ENCODE results near the gene PDZD2.

The PDZD2 gene

DNA sequence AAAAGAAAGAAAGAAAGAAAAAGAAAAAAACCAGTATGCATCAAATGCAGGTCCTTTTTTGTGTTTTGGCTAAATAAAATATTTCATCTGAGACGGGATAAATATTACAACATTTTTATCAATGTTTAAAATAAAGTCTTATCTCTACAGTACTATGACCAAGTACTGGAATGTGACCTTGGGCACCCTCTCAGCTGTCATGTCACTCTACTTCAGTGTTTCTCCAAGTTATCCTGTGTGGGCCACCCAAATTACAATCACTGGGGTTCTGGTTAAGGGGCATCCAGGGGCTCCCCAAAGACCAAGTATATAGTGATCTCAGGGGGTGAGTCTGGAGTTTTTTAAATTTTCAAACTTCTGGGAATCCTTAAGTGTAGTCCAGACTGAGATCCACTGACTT lies 3.5 kb upstream of the PDZD2 start:
- H3K4me3 ChIP-seq (ENCODE audit: control insufficient read depth in 1 of 7, extremely low read depth in 1 of 7, insufficient read depth in 4 of 7, low read depth in 2 of 7, low read length in 6 of 7), result no peak overlapping the region
- peaks cover 2 to 33% (median 19%) of the 10 kb centered on the region in 4 experiments for H3K4me1 ChIP-seq (ENCODE audit: control extremely low read depth in 1 of 4, control insufficient read depth in 4 of 4, insufficient read depth in 4 of 4, low read length in 3 of 4)
- no peaks in the 10 kb centered on the region for H3K36me3 ChIP-seq (ENCODE audit: control insufficient read depth in 4 of 4, insufficient read depth in 4 of 4, low read length in 3 of 4)
- ChIA-PET CTCF (interaction anchor here (1.6 to 1.9 kb wide), 3 partner anchors 39 to 174 kb away, joined by 4 to 6 read pairs (median 4); no protein-coding TSS in a partner anchor), POLR2A (no interaction called here)
- H3K9me3 ChIP-seq (ENCODE audit: control extremely low read depth in 1 of 5, control insufficient read depth in 4 of 5, insufficient read depth in 2 of 5, low read depth in 1 of 5, low read length in 4 of 5), result no peaks in the 10 kb centered on the region
- DNase-seq, result no peak
- no CpG with 5 or more reads among the region's 1 CpG for WGBS (ENCODE audit: insufficient coverage)
- peaks cover 0 to 14% (median 0%) of the 10 kb centered on the region in 5 experiments for H3K27me3 ChIP-seq (replicated peaks in 2 of 5; ENCODE audit: control insufficient read depth in 4 of 5, insufficient read depth in 5 of 5, low read length in 4 of 5)
- no peak overlapping the region for H3K27ac ChIP-seq (ENCODE audit: insufficient read depth in 1 of 2, low read depth in 1 of 2, low read length in 2 of 2, poor library complexity in 1 of 2, severe bottlenecking in 2 of 2)

DNA sequence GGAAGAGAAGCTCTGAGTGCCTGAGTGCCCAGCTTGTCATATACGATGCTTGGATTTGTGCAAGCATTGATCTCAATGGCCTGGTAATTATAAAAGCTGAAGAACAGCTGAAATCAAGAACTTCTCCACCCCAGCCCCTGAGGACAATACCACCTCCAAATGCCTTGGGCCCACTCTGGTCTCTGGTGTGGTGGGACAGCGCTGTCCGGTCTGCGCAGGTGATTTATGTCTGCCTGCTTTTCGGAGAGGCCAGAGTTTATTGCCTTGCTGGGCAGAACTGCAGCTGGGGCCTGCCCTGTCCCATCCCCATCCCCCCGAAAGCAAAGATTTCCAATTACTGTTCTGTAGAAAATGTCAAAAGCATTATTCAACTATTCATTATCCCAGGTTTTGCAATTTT lies 1.1 kb upstream of the PDZD2 start:
- Histone ChIP-seq H3K27ac (ENCODE audit: insufficient read depth in 1 of 2, low read depth in 1 of 2, low read length in 2 of 2, poor library complexity in 1 of 2, severe bottlenecking in 2 of 2) (no peak overlapping the region), H3K9me3 (ENCODE audit: control extremely low read depth in 1 of 5, control insufficient read depth in 4 of 5, insufficient read depth in 2 of 5, low read depth in 1 of 5, low read length in 4 of 5) (no peaks in the 10 kb centered on the region), H3K4me3 (ENCODE audit: control insufficient read depth in 1 of 7, extremely low read depth in 1 of 7, insufficient read depth in 4 of 7, low read depth in 2 of 7, low read length in 6 of 7) (peak overlapping the region in 3 of 7 experiments; percentile 74 to 92 (median 88)), H3K4me1 (ENCODE audit: control extremely low read depth in 1 of 4, control insufficient read depth in 4 of 4, insufficient read depth in 4 of 4, low read length in 3 of 4) (peaks cover 2 to 56% (median 29%) of the 10 kb centered on the region in 4 experiments), H3K36me3 (ENCODE audit: control insufficient read depth in 4 of 4, insufficient read depth in 4 of 4, low read length in 3 of 4) (no peaks in the 10 kb centered on the region), H3K27me3 (replicated peaks in 2 of 5; ENCODE audit: control insufficient read depth in 4 of 5, insufficient read depth in 5 of 5, low read length in 4 of 5) (peaks cover 0 to 17% (median 0%) of the 10 kb centered on the region in 5 experiments)
- CTCF ChIA-PET, result interaction anchor here (0.7 to 4.9 kb wide), 17 partner anchors 10 to 455 kb away, joined by 3 to 23 read pairs (median 4); no protein-coding TSS in a partner anchor
- POLR2A ChIA-PET, result no interaction called here
- no peak for DNase-seq
- 61% methylated on average over 5 of the region's 6 CpGs for WGBS (ENCODE audit: insufficient coverage)

DNA sequence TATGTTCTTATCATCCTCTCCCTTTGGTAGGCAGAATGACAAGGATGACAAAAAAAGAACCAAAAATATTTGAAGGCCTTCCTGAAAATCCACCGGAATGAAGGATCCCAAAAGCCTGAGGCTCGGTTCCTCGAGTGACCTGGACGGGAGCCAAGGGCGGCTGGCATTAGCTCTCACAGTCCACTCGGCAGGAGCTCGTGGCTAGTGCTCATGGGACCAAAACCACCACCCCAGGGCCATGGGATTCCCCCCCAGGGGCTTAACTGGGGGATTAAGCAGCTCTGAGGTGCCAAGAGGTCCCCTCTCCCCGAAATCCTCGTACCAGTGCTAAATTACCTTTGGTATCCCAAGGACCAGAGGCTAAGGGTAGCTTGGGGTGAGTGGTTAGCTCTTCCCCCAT lies 586 bp upstream of the PDZD2 start:
- 3% methylated on average over 9 of the region's 9 CpGs for WGBS (ENCODE audit: insufficient coverage)
- peaks cover 2 to 61% (median 31%) of the 10 kb centered on the region in 4 experiments for H3K4me1 ChIP-seq (ENCODE audit: control extremely low read depth in 1 of 4, control insufficient read depth in 4 of 4, insufficient read depth in 4 of 4, low read length in 3 of 4)
- H3K4me3 ChIP-seq (ENCODE audit: control insufficient read depth in 1 of 7, extremely low read depth in 1 of 7, insufficient read depth in 4 of 7, low read depth in 2 of 7, low read length in 6 of 7), result peak overlapping the region in 6 of 7 experiments; percentile 73 to 92 (median 78)
- ChIA-PET CTCF (interaction anchor here (0.7 to 4.9 kb wide), 19 partner anchors 9 to 455 kb away, joined by 3 to 23 read pairs (median 4); no protein-coding TSS in a partner anchor), POLR2A (no interaction called here)
- H3K27ac ChIP-seq (ENCODE audit: insufficient read depth in 1 of 2, low read depth in 1 of 2, low read length in 2 of 2, poor library complexity in 1 of 2, severe bottlenecking in 2 of 2), result peak overlapping the region in 1 of 2 experiments; percentile 75
- no peaks in the 10 kb centered on the region for H3K9me3 ChIP-seq (ENCODE audit: control extremely low read depth in 1 of 5, control insufficient read depth in 4 of 5, insufficient read depth in 2 of 5, low read depth in 1 of 5, low read length in 4 of 5)
- no peak for DNase-seq
- no peaks in the 10 kb centered on the region for H3K36me3 ChIP-seq (ENCODE audit: control insufficient read depth in 4 of 4, insufficient read depth in 4 of 4, low read length in 3 of 4)
- H3K27me3 ChIP-seq (replicated peaks in 2 of 5; ENCODE audit: control insufficient read depth in 4 of 5, insufficient read depth in 5 of 5, low read length in 4 of 5), result peaks cover 0 to 17% (median 0%) of the 10 kb centered on the region in 5 experiments

DNA sequence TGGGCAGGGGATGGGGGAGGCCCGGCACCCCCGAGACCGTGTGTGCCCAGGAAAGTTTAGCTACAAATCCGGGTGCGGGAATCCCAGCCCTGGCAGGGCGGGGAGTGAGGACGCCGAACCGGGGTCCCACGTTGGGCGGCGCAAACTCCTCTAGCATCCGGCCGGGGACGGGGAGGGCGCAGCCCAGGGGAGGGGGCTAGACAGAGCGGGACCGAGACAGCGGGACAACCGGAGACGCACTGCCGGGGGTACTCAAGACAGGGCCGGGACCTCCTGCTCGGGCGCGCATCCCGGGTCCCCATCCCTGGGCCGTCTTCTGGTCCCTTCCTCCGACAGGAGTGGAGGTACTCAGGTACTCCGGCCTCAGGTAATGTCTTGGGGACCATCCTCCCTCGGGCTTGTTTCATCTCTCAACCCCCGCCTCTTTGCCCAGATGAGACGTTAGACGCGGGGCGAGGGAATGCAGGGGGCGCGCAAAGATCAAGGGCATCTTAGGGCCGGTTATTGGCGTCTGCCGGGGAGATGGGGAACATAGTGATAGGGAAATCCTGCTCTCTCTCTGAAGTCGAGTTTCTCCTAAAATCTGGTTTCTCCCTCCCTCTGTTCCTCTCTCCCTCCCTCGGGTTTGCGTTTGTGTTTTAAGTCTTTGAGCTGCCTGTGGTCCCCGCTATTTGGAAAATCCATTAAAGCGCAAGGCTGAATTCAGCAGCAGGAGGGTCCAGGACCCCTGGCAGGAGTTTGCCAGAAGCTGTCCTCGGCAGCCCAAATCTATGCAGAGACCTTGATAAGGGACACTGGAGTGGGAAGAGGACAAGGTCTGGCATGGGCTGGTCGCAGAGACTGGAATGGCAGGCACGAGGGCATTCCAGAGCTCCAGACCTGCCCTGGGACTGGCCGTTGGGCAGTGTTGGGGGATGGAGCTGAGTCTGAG lies 815 bp downstream of the PDZD2 start:
- peak overlapping the region; percentile 2 to 92 (median 74) for H3K4me3 ChIP-seq (ENCODE audit: control insufficient read depth in 1 of 7, extremely low read depth in 1 of 7, insufficient read depth in 4 of 7, low read depth in 2 of 7, low read length in 6 of 7)
- peaks cover 0 to 17% (median 0%) of the 10 kb centered on the region in 5 experiments for H3K27me3 ChIP-seq (replicated peaks in 2 of 5; ENCODE audit: control insufficient read depth in 4 of 5, insufficient read depth in 5 of 5, low read length in 4 of 5)
- CTCF ChIA-PET, result interaction anchor here (0.9 to 4.9 kb wide), 13 partner anchors 8 to 453 kb away, joined by 3 to 23 read pairs (median 4); no protein-coding TSS in a partner anchor
- peak in 2 of 3 donors; percentile 27 to 40 for DNase-seq
- no peaks in the 10 kb centered on the region for H3K9me3 ChIP-seq (ENCODE audit: control extremely low read depth in 1 of 5, control insufficient read depth in 4 of 5, insufficient read depth in 2 of 5, low read depth in 1 of 5, low read length in 4 of 5)
- no peak overlapping the region for H3K27ac ChIP-seq (ENCODE audit: insufficient read depth in 1 of 2, low read depth in 1 of 2, low read length in 2 of 2, poor library complexity in 1 of 2, severe bottlenecking in 2 of 2)
- H3K36me3 ChIP-seq (ENCODE audit: control insufficient read depth in 4 of 4, insufficient read depth in 4 of 4, low read length in 3 of 4), result no peaks in the 10 kb centered on the region
- 12% methylated on average over 42 of the region's 50 CpGs for WGBS (ENCODE audit: insufficient coverage)
- peaks cover 2 to 72% (median 34%) of the 10 kb centered on the region in 4 experiments for H3K4me1 ChIP-seq (ENCODE audit: control extremely low read depth in 1 of 4, control insufficient read depth in 4 of 4, insufficient read depth in 4 of 4, low read length in 3 of 4)
- POLR2A ChIA-PET, result no interaction called here

DNA sequence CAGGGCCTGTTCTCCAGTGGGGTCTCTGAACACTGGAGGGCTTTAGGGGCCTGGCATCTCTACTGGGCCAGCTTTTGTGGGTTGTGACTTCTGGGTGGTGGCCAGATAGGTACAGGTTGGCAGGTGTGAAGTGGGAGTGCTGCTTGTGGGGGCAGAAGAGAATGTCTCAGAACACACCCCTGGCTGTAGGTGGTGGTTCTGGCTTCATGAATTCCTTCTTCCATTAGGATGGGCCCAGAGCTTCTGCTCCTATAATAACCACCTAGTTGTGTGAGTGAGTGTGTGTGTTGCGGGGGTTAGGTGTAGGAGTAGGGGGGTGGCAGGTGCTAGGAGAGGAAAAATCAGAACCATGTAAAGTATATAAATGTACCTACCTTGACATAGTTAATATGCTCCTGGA lies 1.6 kb downstream of the PDZD2 start:
- ChIA-PET POLR2A (no interaction called here), CTCF (interaction anchor here (0.9 to 4.9 kb wide), 5 partner anchors 13 to 436 kb away, joined by 3 to 23 read pairs (median 4); no protein-coding TSS in a partner anchor)
- no CpG with 5 or more reads among the region's 1 CpG for WGBS (ENCODE audit: insufficient coverage)
- Histone ChIP-seq H3K9me3 (ENCODE audit: control extremely low read depth in 1 of 5, control insufficient read depth in 4 of 5, insufficient read depth in 2 of 5, low read depth in 1 of 5, low read length in 4 of 5) (no peaks in the 10 kb centered on the region), H3K27me3 (replicated peaks in 2 of 5; ENCODE audit: control insufficient read depth in 4 of 5, insufficient read depth in 5 of 5, low read length in 4 of 5) (peaks cover 0 to 17% (median 0%) of the 10 kb centered on the region in 5 experiments), H3K36me3 (ENCODE audit: control insufficient read depth in 4 of 4, insufficient read depth in 4 of 4, low read length in 3 of 4) (no peaks in the 10 kb centered on the region), H3K27ac (ENCODE audit: insufficient read depth in 1 of 2, low read depth in 1 of 2, low read length in 2 of 2, poor library complexity in 1 of 2, severe bottlenecking in 2 of 2) (no peak overlapping the region), H3K4me1 (ENCODE audit: control extremely low read depth in 1 of 4, control insufficient read depth in 4 of 4, insufficient read depth in 4 of 4, low read length in 3 of 4) (peaks cover 2 to 76% (median 36%) of the 10 kb centered on the region in 4 experiments), H3K4me3 (ENCODE audit: control insufficient read depth in 1 of 7, extremely low read depth in 1 of 7, insufficient read depth in 4 of 7, low read depth in 2 of 7, low read length in 6 of 7) (peak overlapping the region in 4 of 7 experiments; percentile 74 to 92 (median 84))
- DNase-seq, result no peak

DNA sequence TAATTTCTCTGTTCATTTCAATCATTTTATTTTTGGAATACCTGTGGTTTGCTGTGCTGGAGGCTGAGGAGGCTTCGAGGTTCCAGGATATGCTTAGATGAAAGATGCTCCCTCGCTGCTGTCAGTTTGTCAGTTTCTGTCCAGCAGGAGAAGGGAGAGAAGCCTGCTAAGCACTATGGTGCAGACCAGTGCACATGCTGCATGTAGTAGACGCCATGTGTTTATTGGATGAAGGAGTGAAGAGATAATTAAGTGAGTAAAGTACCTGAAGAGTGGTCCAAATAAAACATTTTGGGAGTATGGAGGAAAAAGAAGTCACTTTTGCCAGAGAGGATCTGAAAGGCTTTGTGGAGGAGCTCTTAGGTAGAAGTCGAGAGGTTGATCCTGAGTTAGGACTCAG lies 2.1 kb downstream of the PDZD2 start:
- H3K4me3 ChIP-seq (ENCODE audit: control insufficient read depth in 1 of 7, extremely low read depth in 1 of 7, insufficient read depth in 4 of 7, low read depth in 2 of 7, low read length in 6 of 7), result no peak overlapping the region
- no peak overlapping the region for H3K27ac ChIP-seq (ENCODE audit: insufficient read depth in 1 of 2, low read depth in 1 of 2, low read length in 2 of 2, poor library complexity in 1 of 2, severe bottlenecking in 2 of 2)
- H3K36me3 ChIP-seq (ENCODE audit: control insufficient read depth in 4 of 4, insufficient read depth in 4 of 4, low read length in 3 of 4), result no peaks in the 10 kb centered on the region
- WGBS (ENCODE audit: insufficient coverage), result 86% methylated on average over 4 of the region's 4 CpGs
- H3K4me1 ChIP-seq (ENCODE audit: control extremely low read depth in 1 of 4, control insufficient read depth in 4 of 4, insufficient read depth in 4 of 4, low read length in 3 of 4), result peaks cover 2 to 72% (median 34%) of the 10 kb centered on the region in 4 experiments
- DNase-seq, result no peak
- H3K27me3 ChIP-seq (replicated peaks in 2 of 5; ENCODE audit: control insufficient read depth in 4 of 5, insufficient read depth in 5 of 5, low read length in 4 of 5), result peaks cover 0 to 17% (median 0%) of the 10 kb centered on the region in 5 experiments
- H3K9me3 ChIP-seq (ENCODE audit: control extremely low read depth in 1 of 5, control insufficient read depth in 4 of 5, insufficient read depth in 2 of 5, low read depth in 1 of 5, low read length in 4 of 5), result no peaks in the 10 kb centered on the region
- ChIA-PET CTCF (interaction anchor here (1.0 to 4.9 kb wide), 4 partner anchors 13 to 436 kb away, joined by 3 to 23 read pairs (median 4); no protein-coding TSS in a partner anchor), POLR2A (no interaction called here)
